Erythroblast (primary cell): Measurements from ENCODE around the gene THNSL1.

Experiments used
- GATA1 ChIP-seq: IDR thresholded peaks from 2 replicates; pipeline ENCODE4 v1.6.1; 2011; ENCODE audit warnings: low read depth, mild to moderate bottlenecking, control low read depth, low read length, moderate library complexity
- POLR2A ChIP-seq: IDR thresholded peaks from 2 replicates; pipeline ENCODE4 v1.6.1; 2011; ENCODE audit warnings: mild to moderate bottlenecking, low read length

DNA sequence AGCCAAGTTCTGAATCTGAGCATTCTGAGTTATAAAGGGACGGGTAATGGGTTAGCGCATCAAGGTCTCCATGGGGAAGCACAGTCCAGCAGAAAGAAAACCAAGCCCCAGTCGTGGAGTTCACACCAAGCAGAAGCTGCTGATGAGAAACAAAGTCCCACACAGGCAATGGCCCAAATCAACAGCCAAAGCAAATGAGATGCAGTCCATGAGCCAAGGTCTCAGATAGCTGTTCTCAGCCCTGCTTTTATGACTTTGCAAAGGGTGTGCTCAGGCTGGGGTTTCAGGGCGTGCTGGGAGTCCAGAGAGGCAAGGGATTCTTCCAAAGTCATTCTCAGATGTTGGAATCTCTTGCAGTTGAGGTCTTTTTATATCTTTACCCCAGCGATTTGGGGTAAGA is 32.0 kb downstream of the THNSL1 start:
- TF ChIP-seq POLR2A (no peak), GATA1 (no peak)
